Caco-2 (cell line): Measurements from ENCODE around the gene TAGLN. TPM values are rescaled to one million over a fixed set of nuclear protein-coding genes. Genes with fewer than 3 reads are reported as not detected.

Experiments
- BruUV-seq: library from RNA; stranded (reverse); fragments of 400-500 nt; replicated peaks from 2 replicates; lab custom pipeline; 2021; lab: Mats Ljungman, UMichigan
- CTCF ChIA-PET: fragments of 300-600 bp; sonication (Branson Sonifier 250); formaldehyde crosslinking; loops from one replicate; lab custom pipeline; 2022; ENCODE audit warnings: antibody characterized with exemption; lab: Charles Lee
- POLR2A ChIA-PET: fragments of 300-600 bp; sonication (Branson Sonifier 250); formaldehyde crosslinking; loops from one replicate; lab custom pipeline; 2022; ENCODE audit warnings: antibody characterized with exemption; lab: Charles Lee
- DNase-seq, 2 experiments: peaks; one replicate each; pipeline versions ENCODE4 v3.0.0 to v3.0.0-alpha.2; 2020 to 2022
- H3K27me3 ChIP-seq: replicated peaks from 2 replicates; pipeline ENCODE4 v1.6.0; 2011; ENCODE audit warnings: low read length; ENCODE audit not compliant: control insufficient read depth, insufficient read depth
- H3K36me3 ChIP-seq: 2 replicates; pipeline ENCODE4 v1.5.1; 2011; ENCODE audit warnings: low read length; ENCODE audit not compliant: control insufficient read depth, insufficient read depth
- H3K4me1 ChIP-seq: fragments of 250-450 bp; sonication (Bioruptor Pico); 2 replicates; pipeline ENCODE4 v1.5.1; 2020; ENCODE audit warnings: mild to moderate bottlenecking
- H3K4me3 ChIP-seq: 2 replicates; pipeline ENCODE4 v1.5.1; 2011; ENCODE audit warnings: low read depth, mild to moderate bottlenecking, control low read depth, low read length
- H3K9me3 ChIP-seq: fragments of 250-450 bp; sonication (Bioruptor Pico); 2 replicates; pipeline ENCODE4 v1.5.1; 2020; ENCODE audit warnings: mild to moderate bottlenecking, moderate library complexity
- H3K27ac Mint-ChIP-seq: one replicate; pipeline ENCODE4 v1.8.0; 2022; ENCODE audit warnings: mixed read lengths; ENCODE audit not compliant: unreplicated experiment
- H3K27me3 Mint-ChIP-seq: one replicate; pipeline ENCODE4 v1.8.0; 2022; ENCODE audit warnings: mixed read lengths; ENCODE audit not compliant: insufficient read depth, unreplicated experiment
- H3K36me3 Mint-ChIP-seq: one replicate; pipeline ENCODE4 v1.8.0; 2022; ENCODE audit warnings: mild to moderate bottlenecking, mixed read lengths; ENCODE audit not compliant: insufficient read depth, unreplicated experiment
- H3K4me1 Mint-ChIP-seq: one replicate; pipeline ENCODE4 v1.8.0; 2022; ENCODE audit warnings: low read depth, mixed read lengths; ENCODE audit not compliant: unreplicated experiment
- H3K4me3 Mint-ChIP-seq: one replicate; pipeline ENCODE4 v1.8.0; 2022; ENCODE audit warnings: mild to moderate bottlenecking, moderate library complexity, mixed read lengths; ENCODE audit not compliant: unreplicated experiment
- H3K9me3 Mint-ChIP-seq: one replicate; pipeline ENCODE4 v1.8.0; 2022; ENCODE audit warnings: mixed read lengths; ENCODE audit not compliant: unreplicated experiment
- CTCF ChIP-seq, 2 experiments: fragments of 200-600 bp in 1 of 2; IDR thresholded peaks; 1 replicate in 1 of 2; 2 replicates in 1 of 2; pipeline versions ENCODE4 v1.5.1 to v1.8.0; 2011 to 2022; ENCODE audit warnings: antibody characterized with exemption in 1 of 2, control low read depth in 1 of 2, inconsistent platforms in 1 of 2, low read depth in 1 of 2, low read length in 1 of 2, mild to moderate bottlenecking in 1 of 2, moderate library complexity in 1 of 2; ENCODE audit not compliant: insufficient read depth in 1 of 2, severe bottlenecking in 1 of 2, unreplicated experiment in 1 of 2
- intact Hi-C: fragments of 100-400 bp; cut with micrococcal nuclease; formaldehyde crosslinking; loops from one replicate; pipeline ENCODE4 v1.10.0; 2022; ENCODE audit not compliant: unreplicated experiment
- total RNA-seq: library from RNA; stranded (reverse); gene quantifications from 2 replicates; pipeline ENCODE4 v1.2.3, GENCODE V29; 2022

The TAGLN gene
- total RNA-seq, 1 experiment from 2014 or later: 303 TPM

- Histone ChIP-seq H3K4me3 (no peak overlapping the region), H3K27me3 (no peaks in the 10 kb centered on the region), H3K36me3 (no peaks in the 10 kb centered on the region), H3K9me3 (no peaks in the 10 kb centered on the region), H3K4me1 (peaks cover 37% of the 10 kb centered on the region)
- BruUV-seq: no TSS peak
- no peak for DNase-seq
- intact Hi-C loops: no loop called here
- peak overlapping the region; percentile 86 for H3K27ac Mint-ChIP-seq
- H3K4me3 Mint-ChIP-seq: no peak overlapping the region
- POLR2A ChIA-PET: no interaction called here
- H3K4me1 Mint-ChIP-seq: peaks cover 34% of the 10 kb centered on the region
- peaks cover 59% of the 10 kb centered on the region for H3K36me3 Mint-ChIP-seq
- H3K9me3 Mint-ChIP-seq: no peaks in the 10 kb centered on the region
- no peaks in the 10 kb centered on the region for H3K27me3 Mint-ChIP-seq
- no peak for TF ChIP-seq CTCF (IDR thresholded peaks at IDR 0.05; ENCODE audit: insufficient read depth in 1 of 2, low read depth in 1 of 2, low read length in 1 of 2, severe bottlenecking in 1 of 2, unreplicated experiment in 1 of 2)
- CTCF ChIA-PET: no interaction called here
Measured at GRCh38 chr11:117201658-117202305, 2.6 kb downstream of the TAGLN start.

GRCh38 chr11:117202386-117203068, 3.4 kb downstream of the TAGLN start:
- Histone ChIP-seq H3K27me3 (no peaks in the 10 kb centered on the region), H3K4me1 (peaks cover 30% of the 10 kb centered on the region), H3K9me3 (no peaks in the 10 kb centered on the region), H3K36me3 (no peaks in the 10 kb centered on the region), H3K4me3 (no peak overlapping the region)
- TF ChIP-seq CTCF (IDR thresholded peaks at IDR 0.05; ENCODE audit: insufficient read depth in 1 of 2, low read depth in 1 of 2, low read length in 1 of 2, severe bottlenecking in 1 of 2, unreplicated experiment in 1 of 2): no peak
- ChIA-PET CTCF (no interaction called here), POLR2A (interaction anchor here (1.3 to 1.4 kb wide), 2 partner anchors 10 to 24 kb away, joined by 3 to 6 read pairs; partner anchors contain the start of gene SIDT2)
- H3K9me3 Mint-ChIP-seq: no peaks in the 10 kb centered on the region
- no TSS peak for BruUV-seq
- H3K4me1 Mint-ChIP-seq: peaks cover 31% of the 10 kb centered on the region
- no peak overlapping the region for H3K4me3 Mint-ChIP-seq
- H3K27me3 Mint-ChIP-seq: no peaks in the 10 kb centered on the region
- intact Hi-C loops: no loop called here
- peaks cover 55% of the 10 kb centered on the region for H3K36me3 Mint-ChIP-seq
- H3K27ac Mint-ChIP-seq: peak overlapping the region; percentile 54
- no peak for DNase-seq

DNA sequence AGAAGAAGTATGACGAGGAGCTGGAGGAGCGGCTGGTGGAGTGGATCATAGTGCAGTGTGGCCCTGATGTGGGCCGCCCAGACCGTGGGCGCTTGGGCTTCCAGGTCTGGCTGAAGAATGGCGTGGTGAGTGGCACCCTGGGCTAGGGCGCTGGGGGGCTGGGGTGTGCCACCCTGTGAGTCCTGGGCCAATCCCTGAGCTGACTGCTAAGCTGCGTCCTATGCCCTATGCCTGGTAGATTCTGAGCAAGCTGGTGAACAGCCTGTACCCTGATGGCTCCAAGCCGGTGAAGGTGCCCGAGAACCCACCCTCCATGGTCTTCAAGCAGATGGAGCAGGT, 3.9 kb downstream of the TAGLN start:
- Mint-ChIP-seq H3K4me1 (peaks cover 26% of the 10 kb centered on the region), H3K27ac (peak overlapping the region; percentile 54), H3K27me3 (no peaks in the 10 kb centered on the region), H3K9me3 (no peaks in the 10 kb centered on the region), H3K4me3 (no peak overlapping the region), H3K36me3 (peaks cover 50% of the 10 kb centered on the region)
- no TSS peak for BruUV-seq
- ChIA-PET CTCF (no interaction called here), POLR2A (interaction anchor here (1.3 to 1.4 kb wide), 2 partner anchors 10 to 24 kb away, joined by 3 to 6 read pairs; partner anchors contain the start of gene SIDT2)
- TF ChIP-seq CTCF (IDR thresholded peaks at IDR 0.05; ENCODE audit: insufficient read depth in 1 of 2, low read depth in 1 of 2, low read length in 1 of 2, severe bottlenecking in 1 of 2, unreplicated experiment in 1 of 2): no peak
- H3K4me1 ChIP-seq: peaks cover 25% of the 10 kb centered on the region
- H3K36me3 ChIP-seq: no peaks in the 10 kb centered on the region
- H3K27me3 ChIP-seq: no peaks in the 10 kb centered on the region
- DNase-seq: no peak
- no peak overlapping the region for H3K4me3 ChIP-seq
- H3K9me3 ChIP-seq: no peaks in the 10 kb centered on the region
- intact Hi-C loops: no loop called here
